Trophoblast cell (in vitro differentiated cells and primary cell): ENCODE results near the gene MYCL. TPM values are rescaled to one million over a fixed set of nuclear protein-coding genes. Genes with fewer than 3 reads are reported as not detected.

Experiments used
- DNase-seq, 2 donors: peaks; one replicate each; pipeline ENCODE4 v3.0.0-alpha.2; 2016
- H2AFZ ChIP-seq: 2 replicates; pipeline ENCODE4 v1.6.1; 2013; ENCODE audit warnings: low read length, moderate library complexity, mild to moderate bottlenecking; ENCODE audit not compliant: insufficient read depth, poor library complexity
- H2AK5ac ChIP-seq: 2 replicates; pipeline ENCODE4 v1.6.1; 2013; ENCODE audit warnings: mild to moderate bottlenecking, low read length
- H2BK120ac ChIP-seq: 2 replicates; pipeline ENCODE4 v1.6.1; 2013; ENCODE audit warnings: low read length, mild to moderate bottlenecking, moderate library complexity; ENCODE audit not compliant: insufficient read depth, poor library complexity
- H2BK12ac ChIP-seq: 2 replicates; pipeline ENCODE4 v1.6.1; 2013; ENCODE audit warnings: mild to moderate bottlenecking, low read length, moderate library complexity
- H2BK5ac ChIP-seq: 2 replicates; pipeline ENCODE4 v1.6.1; 2013; ENCODE audit warnings: low read length, low read depth, moderate library complexity, mild to moderate bottlenecking; ENCODE audit not compliant: poor library complexity
- H3K14ac ChIP-seq: 2 replicates; pipeline ENCODE4 v1.6.1; 2013; ENCODE audit warnings: mild to moderate bottlenecking, low read length
- H3K18ac ChIP-seq: 2 replicates; pipeline ENCODE4 v1.6.1; 2013; ENCODE audit warnings: mild to moderate bottlenecking, low read length
- H3K23ac ChIP-seq: 2 replicates; pipeline ENCODE4 v1.6.1; 2013; ENCODE audit warnings: low read length
- H3K27ac ChIP-seq: 2 replicates; pipeline ENCODE4 v1.5.1; 2013; ENCODE audit warnings: low read depth, mild to moderate bottlenecking, inconsistent platforms, low read length, moderate library complexity
- H3K27me3 ChIP-seq: 2 replicates; pipeline ENCODE4 v1.6.1; 2013; ENCODE audit warnings: inconsistent platforms, mild to moderate bottlenecking, low read length, moderate library complexity; ENCODE audit not compliant: insufficient read depth
- H3K36me3 ChIP-seq, 2 experiments: 1 replicate in 1 of 2; 2 replicates in 1 of 2; pipeline ENCODE4 v1.6.1; 2013; ENCODE audit warnings: low read length in 2 of 2, mild to moderate bottlenecking in 2 of 2, moderate library complexity in 1 of 2; ENCODE audit not compliant: insufficient read depth in 2 of 2, control insufficient read depth in 1 of 2
- H3K4ac ChIP-seq: 2 replicates; pipeline ENCODE4 v1.6.1; 2013; ENCODE audit warnings: low read depth, mild to moderate bottlenecking, low read length, moderate library complexity
- H3K4me1 ChIP-seq, 2 experiments: 1 replicate in 1 of 2; 2 replicates in 1 of 2; pipeline ENCODE4 v1.6.1; 2013; ENCODE audit warnings: low read length in 2 of 2, mild to moderate bottlenecking in 2 of 2, moderate library complexity in 1 of 2; ENCODE audit not compliant: insufficient read depth in 2 of 2, control insufficient read depth in 1 of 2
- H3K4me2 ChIP-seq: 2 replicates; pipeline ENCODE4 v1.6.1; 2013; ENCODE audit warnings: inconsistent platforms, mild to moderate bottlenecking, low read length, moderate library complexity
- H3K4me3 ChIP-seq: 2 replicates; pipeline ENCODE4 v1.5.1; 2013; ENCODE audit warnings: mild to moderate bottlenecking, low read depth, low read length, inconsistent platforms
- H3K79me1 ChIP-seq: one replicate; pipeline ENCODE4 v1.6.1; 2013; ENCODE audit warnings: low read length
- H3K79me2 ChIP-seq: 2 replicates; pipeline ENCODE4 v1.6.1; 2013; ENCODE audit warnings: low read length, mild to moderate bottlenecking; ENCODE audit not compliant: control insufficient read depth, insufficient read depth, poor library complexity
- H3K9ac ChIP-seq: 2 replicates; pipeline ENCODE4 v1.6.1; 2013; ENCODE audit warnings: mild to moderate bottlenecking, low read length
- H3K9me3 ChIP-seq: 2 replicates; pipeline ENCODE4 v1.6.1; 2013; ENCODE audit warnings: low read depth, mild to moderate bottlenecking, control low read depth, inconsistent platforms, low read length; ENCODE audit not compliant: insufficient read depth
- H4K12ac ChIP-seq: 2 replicates; pipeline ENCODE4 v1.6.1; 2013; ENCODE audit warnings: low read depth, mild to moderate bottlenecking, low read length, moderate library complexity
- H4K8ac ChIP-seq: 2 replicates; pipeline ENCODE4 v1.6.1; 2013; ENCODE audit warnings: low read depth, mild to moderate bottlenecking, low read length, moderate library complexity
- H4K91ac ChIP-seq: one replicate; pipeline ENCODE4 v1.6.1; 2013; ENCODE audit warnings: low read depth, mild to moderate bottlenecking, low read length, moderate library complexity
- WGBS: extraction: QIAGEN DNeasy Blood & Tissue Kit; methylation state at CpG from one replicate; pipeline ENCODE4 v1.1.7; 2013; ENCODE audit warnings: missing lambda C conversion rate; ENCODE audit not compliant: insufficient read length, insufficient coverage; ENCODE audit errors: extremely low coverage; 5-methylcytosine and 5-hydroxymethylcytosine counted together
- polyA plus RNA-seq: library from polyadenylated mRNA; stranded (reverse); fragments of 200-250 nt; gene quantifications from 2 replicates; pipeline ENCODE4 v1.2.3, GENCODE V29; 2013

The MYCL gene, protein sequence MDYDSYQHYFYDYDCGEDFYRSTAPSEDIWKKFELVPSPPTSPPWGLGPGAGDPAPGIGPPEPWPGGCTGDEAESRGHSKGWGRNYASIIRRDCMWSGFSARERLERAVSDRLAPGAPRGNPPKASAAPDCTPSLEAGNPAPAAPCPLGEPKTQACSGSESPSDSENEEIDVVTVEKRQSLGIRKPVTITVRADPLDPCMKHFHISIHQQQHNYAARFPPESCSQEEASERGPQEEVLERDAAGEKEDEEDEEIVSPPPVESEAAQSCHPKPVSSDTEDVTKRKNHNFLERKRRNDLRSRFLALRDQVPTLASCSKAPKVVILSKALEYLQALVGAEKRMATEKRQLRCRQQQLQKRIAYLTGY
- polyA plus RNA-seq, result 3.2 TPM in 2 replicates

- Histone ChIP-seq H2BK120ac (peak within 1 kb of the TSS; percentile 60), H2AK5ac (no peak within 1 kb of the TSS), H2BK12ac (no peak within 1 kb of the TSS), H3K79me2 (no peaks in the 10 kb centered on the region), H3K9ac (peak within 1 kb of the TSS; percentile 72), H3K18ac (peak within 1 kb of the TSS; percentile 19), H4K91ac (no peak within 1 kb of the TSS), H2BK5ac (no peak within 1 kb of the TSS), H3K79me1 (peaks cover 9% of the 10 kb centered on the region), H3K27ac (no peak within 1 kb of the TSS), H3K27me3 (peaks cover 9% of the 10 kb centered on the region), H2AFZ (peak within 1 kb of the TSS; percentile 95), H3K4me3 (peak within 1 kb of the TSS; percentile 84), H3K23ac (no peak within 1 kb of the TSS), H3K4ac (peak within 1 kb of the TSS; percentile 20), H3K4me1 (peaks cover 8 to 13% of the 10 kb centered on the region in 2 experiments), H4K8ac (peak within 1 kb of the TSS; percentile 61), H3K14ac (peak within 1 kb of the TSS; percentile 64), H3K36me3 (no peaks in the 10 kb centered on the region), H3K9me3 (no peaks in the 10 kb centered on the region), H3K4me2 (peak within 1 kb of the TSS; percentile 100), H4K12ac (no peak within 1 kb of the TSS)
- peak; percentile 76 to 93 for DNase-seq
- no CpG with 5 or more reads among the region's 92 CpGs for WGBS
These were observed at the start of gene MYCL for GRCh38 chr1:39901714-39902459. Gene MYCL (minus strand): TSS chr1:39901917. CDS start chr1:39901434, 483 bp downstream.

DNA sequence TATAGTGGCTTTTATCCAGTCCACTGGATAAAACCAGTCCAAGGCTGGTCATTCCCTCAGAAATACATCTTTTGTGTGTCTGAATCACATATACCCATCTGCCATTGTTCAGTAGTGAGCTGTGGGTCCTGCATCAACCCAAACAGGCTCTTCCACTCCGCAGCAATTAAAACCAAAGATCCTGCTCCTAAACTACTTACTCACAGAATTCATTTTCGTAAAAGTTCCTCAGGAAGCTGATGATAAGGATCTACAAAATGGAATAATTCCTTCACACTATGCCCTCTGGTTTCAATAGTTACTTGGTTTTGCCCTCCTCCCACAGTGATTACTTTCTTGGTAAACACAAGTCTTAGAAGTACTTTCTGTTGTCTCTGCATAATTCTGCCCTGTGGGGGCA, 48.2 kb upstream of the MYCL start:
- Histone ChIP-seq H3K4me3 (no peak overlapping the region), H3K4me2 (no peak overlapping the region), H3K4me1 (no peaks in the 10 kb centered on the region), H3K14ac (no peak overlapping the region), H3K79me2 (no peaks in the 10 kb centered on the region), H2BK5ac (no peak overlapping the region), H4K91ac (no peak overlapping the region), H3K36me3 (no peaks in the 10 kb centered on the region), H2AFZ (no peak overlapping the region), H3K27me3 (peaks cover 8% of the 10 kb centered on the region), H3K4ac (no peak overlapping the region), H2BK12ac (no peak overlapping the region), H3K79me1 (no peaks in the 10 kb centered on the region), H3K27ac (no peak overlapping the region), H2AK5ac (no peak overlapping the region), H4K12ac (no peak overlapping the region), H2BK120ac (no peak overlapping the region), H4K8ac (no peak overlapping the region), H3K23ac (no peak overlapping the region), H3K9ac (no peak overlapping the region), H3K9me3 (peaks cover 2% of the 10 kb centered on the region), H3K18ac (no peak overlapping the region)
- WGBS, result no CpG with 5 or more reads among the region's 2 CpGs
- peak; percentile 79 to 92 for DNase-seq

GRCh38 chr1:39947260-39947659, 45.5 kb upstream of the MYCL start:
- WGBS, result no CpG with 5 or more reads among the region's 4 CpGs
- H3K4ac ChIP-seq, result no peak overlapping the region
- H3K79me2 ChIP-seq, result no peaks in the 10 kb centered on the region

GRCh38 chr1:39946216-39946615, 44.5 kb upstream of the MYCL start:
- Histone ChIP-seq H2BK12ac (no peak overlapping the region), H3K9me3 (no peaks in the 10 kb centered on the region), H3K18ac (no peak overlapping the region), H4K91ac (no peak overlapping the region), H3K27me3 (no peaks in the 10 kb centered on the region), H4K8ac (no peak overlapping the region), H2BK120ac (no peak overlapping the region), H3K4ac (no peak overlapping the region), H3K79me2 (no peaks in the 10 kb centered on the region), H4K12ac (no peak overlapping the region), H2AFZ (no peak overlapping the region), H3K4me2 (no peak overlapping the region), H2AK5ac (no peak overlapping the region), H3K79me1 (no peaks in the 10 kb centered on the region), H3K27ac (no peak overlapping the region), H3K9ac (no peak overlapping the region), H3K23ac (no peak overlapping the region), H3K36me3 (no peaks in the 10 kb centered on the region), H3K4me3 (no peak overlapping the region), H2BK5ac (no peak overlapping the region), H3K14ac (no peak overlapping the region), H3K4me1 (no peaks in the 10 kb centered on the region)
- WGBS, result no CpG with 5 or more reads among the region's 4 CpGs
- DNase-seq, result no peak

More at GRCh38 chr1:39947260-39947659, 45.5 kb upstream of the MYCL start:
- no peaks in the 10 kb centered on the region for H3K79me1 ChIP-seq
- H3K36me3 ChIP-seq, result no peaks in the 10 kb centered on the region
- H3K9ac ChIP-seq, result no peak overlapping the region
- no peaks in the 10 kb centered on the region for H3K9me3 ChIP-seq
- no peak overlapping the region for H3K27ac ChIP-seq
- H2BK12ac ChIP-seq, result no peak overlapping the region
- no peak overlapping the region for H3K4me2 ChIP-seq
- DNase-seq, result no peak
- H3K23ac ChIP-seq, result no peak overlapping the region
- no peak overlapping the region for H2BK5ac ChIP-seq
- H2BK120ac ChIP-seq, result no peak overlapping the region
- no peak overlapping the region for H3K14ac ChIP-seq
- no peak overlapping the region for H2AK5ac ChIP-seq
- no peak overlapping the region for H4K91ac ChIP-seq
- H4K12ac ChIP-seq, result no peak overlapping the region
- H4K8ac ChIP-seq, result no peak overlapping the region
- H3K18ac ChIP-seq, result no peak overlapping the region
- H2AFZ ChIP-seq, result no peak overlapping the region
- no peaks in the 10 kb centered on the region for H3K27me3 ChIP-seq
- H3K4me1 ChIP-seq, result no peaks in the 10 kb centered on the region
- no peak overlapping the region for H3K4me3 ChIP-seq
